Central memory CD8-positive, alpha-beta T cell (primary cell): ENCODE measurements around the gene PCDHA10.
"Not testable (repeated sequence)": the region's sequence is repeated elsewhere in the genome, so short reads cannot be mapped to it uniquely, and the experiment has no call there.

Experiments
- ATAC-seq: fragments of 150-1000 bp; cut with Tn5 transposase; replicated peaks from 2 replicates; pipeline ENCODE4 v1.10.0; 2022; ENCODE audit warnings: mild to moderate bottlenecking, moderate FRiP score, moderate number of reproducible peaks; ENCODE audit not compliant: poor library complexity, severe bottlenecking; ENCODE audit errors: extremely low read depth
- DNase-seq, 2 donors: peaks; one replicate each; pipeline ENCODE4 v3.0.0; 2021; ENCODE audit warnings: low spot score in 2 of 2
- H3K27ac Mint-ChIP-seq: one replicate; pipeline ENCODE4 v1.8.0; 2022; ENCODE audit warnings: low read depth, mild to moderate bottlenecking, moderate library complexity, mixed read lengths
- H3K27me3 Mint-ChIP-seq: one replicate; pipeline ENCODE4 v1.8.0; 2022; ENCODE audit warnings: mixed read lengths
- H3K36me3 Mint-ChIP-seq: one replicate; pipeline ENCODE4 v1.8.0; 2022; ENCODE audit warnings: mild to moderate bottlenecking, moderate library complexity, mixed read lengths; ENCODE audit not compliant: insufficient read depth
- H3K4me1 Mint-ChIP-seq: one replicate; pipeline ENCODE4 v1.8.0; 2022; ENCODE audit warnings: mixed read lengths
- H3K4me3 Mint-ChIP-seq: one replicate; pipeline ENCODE4 v1.8.0; 2022; ENCODE audit warnings: mild to moderate bottlenecking, moderate library complexity, mixed read lengths
- H3K9me3 Mint-ChIP-seq: one replicate; pipeline ENCODE4 v1.8.0; 2022; ENCODE audit warnings: mixed read lengths

PCDHA10 gene

DNA sequence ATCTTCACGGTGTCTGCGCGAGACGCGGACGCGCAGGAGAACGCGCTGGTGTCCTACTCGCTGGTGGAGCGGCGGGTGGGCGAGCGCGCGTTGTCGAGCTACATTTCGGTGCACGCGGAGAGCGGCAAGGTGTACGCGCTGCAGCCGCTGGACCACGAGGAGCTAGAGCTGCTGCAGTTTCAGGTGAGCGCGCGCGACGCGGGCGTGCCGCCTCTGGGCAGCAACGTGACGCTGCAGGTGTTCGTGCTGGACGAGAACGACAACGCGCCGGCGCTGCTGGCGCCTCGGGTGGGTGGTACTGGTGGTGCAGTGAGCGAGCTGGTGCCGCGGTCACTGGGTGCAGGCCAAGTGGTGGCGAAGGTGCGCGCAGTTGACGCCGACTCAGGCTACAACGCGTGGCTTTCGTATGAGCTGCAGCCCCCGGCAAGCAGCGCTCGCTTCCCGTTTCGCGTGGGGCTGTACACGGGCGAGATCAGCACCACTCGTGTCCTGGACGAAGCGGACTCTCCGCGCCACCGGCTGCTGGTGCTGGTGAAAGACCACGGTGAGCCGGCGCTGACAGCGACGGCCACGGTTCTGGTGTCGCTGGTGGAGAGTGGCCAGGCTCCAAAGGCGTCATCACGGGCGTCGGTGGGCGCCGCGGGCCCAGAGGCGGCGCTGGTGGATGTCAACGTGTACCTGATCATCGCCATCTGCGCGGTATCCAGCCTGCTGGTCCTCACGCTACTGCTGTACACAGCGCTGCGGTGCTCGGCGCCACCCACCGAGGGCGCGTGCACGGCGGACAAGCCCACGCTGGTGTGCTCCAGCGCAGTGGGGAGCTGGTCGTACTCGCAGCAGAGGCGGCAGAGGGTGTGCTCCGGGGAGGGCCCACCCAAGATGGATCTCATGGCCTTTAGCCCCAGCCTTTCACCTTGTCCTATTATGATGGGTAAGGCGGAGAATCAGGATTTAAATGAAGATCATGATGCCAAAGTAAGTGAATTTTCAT lies 25.9 kb upstream of the PCDHA10 start:
- not testable (repeated sequence) for H3K27ac Mint-ChIP-seq, H3K9me3 Mint-ChIP-seq, H3K4me1 Mint-ChIP-seq, ATAC-seq, H3K36me3 Mint-ChIP-seq, H3K4me3 Mint-ChIP-seq, DNase-seq
- H3K27me3 Mint-ChIP-seq: peaks cover 50% of the 10 kb centered on the region

DNA sequence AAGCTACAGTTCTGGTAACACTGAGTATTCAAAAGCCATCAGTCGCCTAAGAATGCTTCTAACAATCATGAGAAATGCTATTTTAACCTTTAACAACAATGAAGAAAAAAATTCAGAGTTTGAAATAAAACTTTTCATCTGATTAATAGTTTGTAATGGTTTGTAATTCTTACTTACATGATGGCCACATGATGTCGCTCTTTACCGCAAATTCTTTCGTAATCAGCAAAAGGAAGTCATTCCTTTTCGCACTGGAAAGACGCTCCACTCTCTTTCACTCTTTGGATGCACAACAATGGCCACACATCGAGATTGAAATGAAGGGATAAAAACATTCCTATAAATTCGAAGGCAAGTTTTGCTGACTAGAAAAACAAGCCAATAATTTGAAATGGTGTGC lies 21.7 kb upstream of the PCDHA10 start, which contains the start of gene PCDHA7:
Gene PCDHA7, plus strand, starts transcription at position 277 of the 400 bp plus-strand sequence. Its CDS starts 115 bp downstream, at position 392.
- Mint-ChIP-seq H3K27me3 (peaks cover 25% of the 10 kb centered on the region), H3K4me3 (no peak within 1 kb of the TSS), H3K9me3 (no peaks in the 10 kb centered on the region), H3K27ac (no peak within 1 kb of the TSS), H3K36me3 (peaks cover 3% of the 10 kb centered on the region), H3K4me1 (no peaks in the 10 kb centered on the region)
- DNase-seq (no peak), ATAC-seq (no peak)

DNA sequence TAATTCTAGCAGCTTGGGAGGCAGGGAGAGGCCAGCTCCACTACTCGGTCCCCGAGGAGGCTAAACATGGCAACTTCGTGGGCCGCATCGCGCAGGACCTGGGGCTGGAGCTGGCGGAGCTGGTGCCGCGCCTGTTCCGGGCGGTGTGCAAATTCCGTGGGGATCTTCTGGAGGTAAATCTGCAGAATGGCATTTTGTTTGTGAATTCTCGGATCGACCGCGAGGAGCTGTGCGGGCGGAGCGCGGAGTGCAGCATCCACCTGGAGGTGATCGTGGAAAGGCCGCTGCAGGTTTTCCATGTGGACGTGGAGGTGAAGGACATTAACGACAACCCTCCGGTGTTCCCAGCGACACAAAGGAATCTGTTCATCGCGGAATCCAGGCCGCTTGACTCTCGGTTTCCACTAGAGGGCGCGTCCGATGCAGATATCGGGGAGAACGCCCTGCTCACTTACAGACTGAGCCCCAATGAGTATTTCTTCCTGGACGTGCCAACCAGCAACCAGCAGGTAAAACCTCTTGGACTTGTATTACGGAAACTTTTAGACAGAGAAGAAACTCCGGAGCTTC lies 21.2 kb upstream of the PCDHA10 start:
- not testable (repeated sequence) for H3K4me1 Mint-ChIP-seq, H3K4me3 Mint-ChIP-seq, ATAC-seq, H3K36me3 Mint-ChIP-seq, H3K27ac Mint-ChIP-seq, H3K9me3 Mint-ChIP-seq, DNase-seq
- peaks cover 29% of the 10 kb centered on the region for H3K27me3 Mint-ChIP-seq

DNA sequence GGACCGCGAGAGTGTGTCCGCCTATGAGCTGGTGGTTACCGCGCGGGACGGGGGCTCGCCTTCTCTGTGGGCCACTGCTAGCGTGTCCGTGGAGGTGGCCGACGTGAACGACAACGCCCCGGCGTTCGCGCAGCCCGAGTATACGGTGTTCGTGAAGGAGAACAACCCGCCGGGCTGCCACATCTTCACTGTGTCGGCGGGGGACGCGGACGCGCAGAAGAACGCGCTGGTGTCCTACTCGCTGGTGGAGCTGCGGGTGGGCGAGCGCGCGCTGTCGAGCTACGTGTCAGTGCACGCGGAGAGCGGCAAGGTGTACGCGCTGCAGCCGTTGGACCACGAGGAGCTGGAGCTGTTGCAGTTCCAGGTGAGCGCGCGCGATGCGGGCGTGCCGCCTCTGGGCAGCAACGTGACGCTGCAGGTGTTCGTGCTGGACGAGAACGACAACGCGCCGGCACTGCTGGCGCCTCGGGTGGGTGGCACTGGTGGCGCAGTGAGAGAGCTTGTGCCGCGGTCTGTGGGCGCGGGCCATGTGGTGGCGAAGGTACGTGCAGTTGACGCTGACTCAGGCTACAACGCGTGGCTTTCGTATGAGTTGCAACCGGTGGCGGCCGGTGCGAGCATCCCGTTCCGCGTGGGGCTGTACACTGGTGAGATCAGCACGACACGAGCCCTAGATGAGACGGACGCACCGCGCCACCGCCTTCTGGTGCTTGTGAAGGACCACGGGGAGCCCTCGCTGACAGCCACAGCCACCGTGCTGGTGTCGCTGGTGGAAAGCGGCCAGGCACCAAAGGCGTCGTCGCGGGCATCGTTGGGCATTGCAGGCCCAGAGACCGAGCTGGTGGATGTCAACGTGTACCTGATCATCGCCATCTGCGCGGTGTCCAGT lies 19.8 kb upstream of the PCDHA10 start:
- no peaks in the 10 kb centered on the region for H3K9me3 Mint-ChIP-seq
- no peaks in the 10 kb centered on the region for H3K4me1 Mint-ChIP-seq
- H3K27ac Mint-ChIP-seq: no peak overlapping the region
- ATAC-seq: no peak
- peaks cover 37% of the 10 kb centered on the region for H3K27me3 Mint-ChIP-seq
- DNase-seq: no peak
- no peak overlapping the region for H3K4me3 Mint-ChIP-seq
- peaks cover 3% of the 10 kb centered on the region for H3K36me3 Mint-ChIP-seq

DNA sequence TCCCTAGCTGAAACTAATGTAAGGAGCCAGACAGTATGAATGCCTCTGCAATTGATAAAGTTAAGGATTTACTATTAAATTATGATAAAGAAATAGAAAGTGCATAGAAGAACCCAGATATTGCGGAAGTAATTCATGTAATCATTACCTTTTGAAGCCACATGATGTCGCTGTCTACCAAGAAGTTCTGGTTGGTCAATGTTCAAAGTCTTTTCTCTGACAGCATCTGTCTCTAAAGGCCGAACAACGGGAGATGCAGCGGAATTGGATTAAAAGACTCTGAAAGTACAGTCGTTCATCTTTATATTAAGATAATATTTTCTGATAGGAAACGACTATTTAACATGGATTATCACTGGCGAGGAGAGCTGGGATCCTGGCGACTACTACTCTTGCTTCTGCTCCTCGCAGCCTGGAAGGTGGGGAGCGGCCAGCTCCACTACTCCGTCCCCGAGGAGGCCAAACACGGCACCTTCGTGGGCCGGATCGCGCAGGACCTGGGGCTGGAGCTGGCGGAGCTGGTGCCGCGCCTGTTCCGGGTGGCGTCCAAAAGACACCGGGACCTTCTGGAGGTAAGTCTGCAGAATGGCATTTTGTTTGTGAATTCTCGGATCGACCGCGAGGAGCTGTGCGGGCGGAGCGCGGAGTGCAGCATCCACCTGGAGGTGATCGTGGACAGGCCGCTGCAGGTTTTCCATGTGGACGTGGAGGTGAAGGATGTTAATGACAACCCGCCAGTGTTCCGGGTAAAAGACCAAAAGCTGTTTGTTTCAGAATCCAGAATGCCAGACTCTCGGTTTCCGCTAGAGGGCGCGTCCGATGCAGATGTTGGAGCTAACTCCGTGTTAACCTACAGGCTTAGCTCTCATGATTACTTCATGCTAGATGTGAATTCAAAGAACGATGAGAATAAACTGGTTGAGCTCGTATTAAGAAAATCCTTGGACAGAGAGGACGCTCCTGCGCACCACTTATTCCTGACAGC lies 14.4 kb upstream of the PCDHA10 start, which contains the start of gene PCDHA8:
Gene PCDHA8, plus strand, starts transcription at position 210 of the 985 bp plus-strand sequence. Its CDS starts 135 bp downstream, at position 345.
- Mint-ChIP-seq H3K27me3 (peaks cover 24% of the 10 kb centered on the region), H3K36me3 (no peaks in the 10 kb centered on the region), H3K27ac (no peak within 1 kb of the TSS), H3K4me3 (no peak within 1 kb of the TSS), H3K9me3 (no peaks in the 10 kb centered on the region), H3K4me1 (no peaks in the 10 kb centered on the region)
- no peak for ATAC-seq
- no peak for DNase-seq

DNA sequence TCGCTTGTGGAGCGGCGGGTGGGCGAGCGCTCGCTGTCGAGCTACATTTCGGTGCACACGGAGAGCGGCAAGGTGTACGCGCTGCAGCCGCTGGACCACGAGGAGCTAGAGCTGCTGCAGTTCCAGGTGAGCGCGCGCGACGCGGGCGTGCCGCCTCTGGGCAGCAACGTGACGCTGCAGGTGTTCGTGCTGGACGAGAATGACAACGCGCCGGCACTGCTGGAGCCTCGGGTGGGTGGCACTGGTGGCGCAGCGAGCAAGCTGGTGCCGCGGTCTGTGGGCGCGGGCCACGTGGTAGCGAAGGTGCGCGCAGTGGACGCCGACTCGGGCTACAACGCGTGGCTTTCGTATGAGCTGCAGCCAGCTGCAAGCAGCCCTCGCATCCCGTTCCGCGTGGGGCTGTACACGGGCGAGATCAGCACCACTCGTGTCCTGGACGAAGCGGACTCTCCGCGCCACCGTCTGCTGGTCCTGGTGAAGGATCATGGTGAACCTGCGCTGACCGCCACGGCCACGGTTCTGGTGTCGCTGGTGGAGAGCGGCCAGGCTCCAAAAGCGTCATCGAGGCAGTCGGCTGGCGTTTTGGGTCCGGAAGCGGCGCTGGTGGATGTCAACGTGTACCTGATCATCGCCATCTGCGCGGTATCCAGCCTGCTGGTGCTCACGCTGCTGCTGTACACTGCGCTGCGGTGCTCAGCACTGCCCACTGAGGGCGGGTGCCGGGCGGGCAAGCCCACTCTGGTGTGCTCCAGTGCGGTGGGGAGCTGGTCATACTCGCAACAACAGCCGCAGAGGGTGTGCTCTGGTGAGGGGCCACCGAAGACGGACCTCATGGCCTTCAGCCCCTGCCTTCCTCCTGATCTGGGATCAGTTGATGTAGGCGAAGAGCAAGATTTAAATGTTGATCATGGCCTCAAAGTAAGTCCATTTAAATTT lies 12.6 kb upstream of the PCDHA10 start:
- ATAC-seq (no peak), DNase-seq (no peak)
- H3K27ac Mint-ChIP-seq: no peak overlapping the region
- no peak overlapping the region for H3K4me3 Mint-ChIP-seq
- H3K4me1 Mint-ChIP-seq: no peaks in the 10 kb centered on the region
- H3K27me3 Mint-ChIP-seq: peaks cover 38% of the 10 kb centered on the region
- H3K9me3 Mint-ChIP-seq: peaks cover 6% of the 10 kb centered on the region
- no peaks in the 10 kb centered on the region for H3K36me3 Mint-ChIP-seq

DNA sequence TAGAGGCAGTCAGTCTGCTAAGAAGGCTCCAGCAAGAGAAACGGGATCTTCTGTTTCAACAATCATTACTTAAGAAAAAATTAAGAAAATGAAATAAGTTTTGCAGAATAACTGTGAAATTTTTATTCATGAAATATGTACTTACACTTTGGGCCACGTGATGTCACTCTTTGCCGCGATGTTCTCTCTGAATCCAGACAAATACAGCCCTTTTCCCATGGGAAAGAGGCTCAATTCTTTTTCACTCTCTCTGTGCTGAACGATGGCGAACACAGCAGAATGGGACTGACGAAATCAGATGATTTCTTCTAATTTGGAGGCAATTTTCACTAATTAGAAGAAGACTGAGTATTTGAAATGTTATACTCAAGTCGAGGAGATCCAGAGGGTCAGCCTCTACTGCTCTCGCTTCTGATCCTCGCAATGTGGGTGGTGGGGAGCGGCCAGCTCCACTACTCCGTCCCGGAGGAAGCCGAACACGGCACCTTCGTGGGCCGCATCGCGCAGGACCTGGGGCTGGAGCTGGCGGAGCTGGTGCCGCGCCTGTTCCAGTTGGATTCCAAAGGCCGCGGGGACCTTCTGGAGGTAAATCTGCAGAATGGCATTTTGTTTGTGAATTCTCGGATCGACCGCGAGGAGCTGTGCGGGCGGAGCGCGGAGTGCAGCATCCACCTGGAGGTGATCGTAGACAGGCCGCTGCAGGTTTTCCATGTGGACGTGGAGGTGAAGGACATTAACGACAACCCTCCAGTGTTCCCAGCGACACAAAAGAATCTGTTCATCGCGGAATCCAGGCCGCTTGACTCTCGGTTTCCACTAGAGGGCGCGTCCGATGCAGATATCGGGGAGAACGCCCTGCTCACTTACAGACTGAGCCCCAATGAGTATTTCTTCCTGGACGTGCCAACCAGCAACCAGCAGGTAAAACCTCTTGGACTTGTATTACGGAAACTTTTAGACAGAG lies 7.3 kb upstream of the PCDHA10 start, which contains the start of gene PCDHA9:
Gene PCDHA9, plus strand, starts transcription at position 244 of the 964 bp plus-strand sequence. Its CDS starts 114 bp downstream, at position 358.
- not testable (repeated sequence) for H3K36me3 Mint-ChIP-seq, ATAC-seq, H3K4me3 Mint-ChIP-seq, H3K4me1 Mint-ChIP-seq, H3K9me3 Mint-ChIP-seq, DNase-seq, H3K27ac Mint-ChIP-seq
- peaks cover 33% of the 10 kb centered on the region for H3K27me3 Mint-ChIP-seq

DNA sequence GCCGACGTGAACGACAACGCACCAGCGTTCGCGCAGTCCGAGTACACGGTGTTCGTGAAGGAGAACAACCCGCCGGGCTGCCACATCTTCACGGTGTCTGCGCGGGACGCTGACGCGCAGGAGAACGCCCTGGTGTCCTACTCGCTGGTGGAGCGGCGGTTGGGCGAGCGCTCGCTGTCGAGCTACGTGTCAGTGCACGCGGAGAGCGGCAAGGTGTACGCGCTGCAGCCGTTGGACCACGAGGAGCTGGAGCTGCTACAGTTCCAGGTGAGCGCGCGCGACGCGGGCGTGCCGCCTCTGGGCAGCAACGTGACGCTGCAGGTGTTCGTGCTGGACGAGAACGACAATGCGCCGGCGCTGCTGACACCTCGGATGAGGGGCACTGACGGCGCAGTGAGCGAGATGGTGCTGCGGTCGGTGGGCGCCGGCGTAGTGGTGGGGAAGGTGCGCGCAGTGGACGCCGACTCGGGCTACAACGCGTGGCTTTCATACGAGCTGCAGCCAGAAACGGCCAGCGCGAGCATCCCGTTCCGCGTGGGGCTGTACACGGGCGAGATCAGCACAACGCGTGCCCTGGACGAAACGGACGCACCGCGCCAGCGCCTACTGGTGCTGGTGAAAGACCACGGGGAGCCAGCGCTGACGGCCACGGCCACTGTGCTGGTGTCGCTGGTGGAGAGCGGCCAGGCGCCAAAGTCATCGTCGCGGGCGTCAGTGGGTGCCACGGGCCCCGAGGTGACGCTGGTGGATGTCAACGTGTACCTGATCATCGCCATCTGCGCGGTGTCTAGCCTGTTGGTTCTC lies 5.7 kb upstream of the PCDHA10 start:
- H3K36me3 Mint-ChIP-seq, H3K4me3 Mint-ChIP-seq, ATAC-seq, H3K4me1 Mint-ChIP-seq, DNase-seq, H3K27ac Mint-ChIP-seq, H3K9me3 Mint-ChIP-seq: not testable (repeated sequence)
- H3K27me3 Mint-ChIP-seq: peaks cover 38% of the 10 kb centered on the region

DNA sequence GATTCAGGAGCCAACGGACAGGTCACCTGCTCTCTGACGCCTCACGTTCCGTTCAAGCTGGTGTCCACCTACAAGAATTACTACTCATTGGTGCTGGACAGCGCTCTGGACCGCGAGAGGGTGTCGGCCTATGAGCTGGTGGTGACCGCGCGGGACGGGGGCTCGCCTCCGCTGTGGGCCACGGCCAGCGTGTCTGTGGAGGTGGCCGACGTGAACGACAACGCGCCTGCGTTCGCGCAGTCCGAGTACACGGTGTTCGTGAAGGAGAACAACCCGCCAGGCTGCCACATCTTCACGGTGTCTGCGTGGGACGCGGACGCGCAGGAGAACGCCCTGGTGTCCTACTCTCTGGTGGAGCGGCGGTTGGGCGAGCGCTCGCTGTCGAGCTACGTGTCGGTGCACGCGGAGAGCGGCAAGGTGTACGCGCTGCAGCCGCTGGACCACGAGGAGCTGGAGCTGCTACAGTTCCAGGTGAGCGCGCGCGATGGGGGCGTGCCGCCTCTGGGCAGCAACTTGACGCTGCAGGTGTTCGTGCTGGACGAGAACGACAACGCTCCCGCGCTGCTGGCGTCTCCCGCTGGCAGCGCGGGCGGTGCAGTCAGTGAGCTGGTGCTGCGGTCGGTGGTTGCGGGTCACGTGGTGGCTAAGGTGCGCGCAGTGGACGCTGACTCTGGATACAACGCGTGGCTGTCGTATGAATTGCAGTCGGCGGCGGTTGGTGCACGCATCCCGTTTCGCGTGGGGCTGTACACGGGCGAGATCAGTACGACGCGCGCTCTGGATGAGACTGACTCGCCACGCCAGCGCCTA lies 1.7 kb downstream of the PCDHA10 start:
- Mint-ChIP-seq H3K27ac (no peak overlapping the region), H3K27me3 (peaks cover 13% of the 10 kb centered on the region), H3K4me1 (no peaks in the 10 kb centered on the region), H3K36me3 (no peaks in the 10 kb centered on the region), H3K9me3 (peaks cover 13% of the 10 kb centered on the region), H3K4me3 (no peak overlapping the region)
- DNase-seq (no peak), ATAC-seq (no peak)
